ENCODE data around the gene PTH2R.

PTH2R gene

DNA sequence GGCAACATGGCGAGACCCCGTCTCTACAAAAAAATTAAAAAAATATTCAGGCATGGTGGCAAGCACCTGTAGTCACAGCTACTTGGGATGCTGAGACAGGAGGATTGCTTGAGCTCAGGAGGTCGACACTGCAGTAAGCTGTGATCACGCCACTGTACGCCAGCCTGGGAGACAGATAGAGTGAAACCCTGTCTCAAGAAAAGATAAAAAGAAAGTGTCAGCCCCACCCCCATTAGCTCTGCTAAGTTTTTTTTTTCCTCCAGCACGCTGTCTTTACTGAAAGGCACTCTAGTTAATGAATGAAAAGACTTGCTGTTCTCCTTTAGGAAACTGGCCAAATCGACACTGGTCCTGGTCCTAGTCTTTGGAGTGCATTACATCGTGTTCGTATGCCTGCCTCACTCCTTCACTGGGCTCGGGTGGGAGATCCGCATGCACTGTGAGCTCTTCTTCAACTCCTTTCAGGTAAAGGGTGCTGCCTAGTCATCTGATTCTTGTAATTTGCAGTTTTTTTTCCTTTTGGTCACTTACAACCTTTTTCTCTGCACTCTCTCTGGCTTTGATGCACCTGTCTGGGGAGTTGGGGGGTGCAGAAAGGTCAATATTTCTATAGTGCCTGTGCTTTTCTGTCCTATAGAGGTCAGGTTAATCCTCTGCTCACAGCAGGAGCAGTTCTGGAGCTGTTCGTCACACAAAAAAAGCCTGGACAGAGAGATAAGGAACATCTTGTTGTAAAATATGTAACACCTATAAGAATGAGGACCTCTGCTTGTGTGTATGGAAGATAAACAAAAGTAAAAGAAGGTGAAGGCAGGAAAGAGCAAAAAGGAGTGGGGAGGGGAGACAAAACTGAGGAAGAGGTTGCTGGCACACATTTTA lies 82.3 kb downstream of the PTH2R start:
- TF ChIP-seq, protein P1, sequence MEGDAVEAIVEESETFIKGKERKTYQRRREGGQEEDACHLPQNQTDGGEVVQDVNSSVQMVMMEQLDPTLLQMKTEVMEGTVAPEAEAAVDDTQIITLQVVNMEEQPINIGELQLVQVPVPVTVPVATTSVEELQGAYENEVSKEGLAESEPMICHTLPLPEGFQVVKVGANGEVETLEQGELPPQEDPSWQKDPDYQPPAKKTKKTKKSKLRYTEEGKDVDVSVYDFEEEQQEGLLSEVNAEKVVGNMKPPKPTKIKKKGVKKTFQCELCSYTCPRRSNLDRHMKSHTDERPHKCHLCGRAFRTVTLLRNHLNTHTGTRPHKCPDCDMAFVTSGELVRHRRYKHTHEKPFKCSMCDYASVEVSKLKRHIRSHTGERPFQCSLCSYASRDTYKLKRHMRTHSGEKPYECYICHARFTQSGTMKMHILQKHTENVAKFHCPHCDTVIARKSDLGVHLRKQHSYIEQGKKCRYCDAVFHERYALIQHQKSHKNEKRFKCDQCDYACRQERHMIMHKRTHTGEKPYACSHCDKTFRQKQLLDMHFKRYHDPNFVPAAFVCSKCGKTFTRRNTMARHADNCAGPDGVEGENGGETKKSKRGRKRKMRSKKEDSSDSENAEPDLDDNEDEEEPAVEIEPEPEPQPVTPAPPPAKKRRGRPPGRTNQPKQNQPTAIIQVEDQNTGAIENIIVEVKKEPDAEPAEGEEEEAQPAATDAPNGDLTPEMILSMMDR (IDR thresholded peaks at IDR 0.05): no peak

DNA sequence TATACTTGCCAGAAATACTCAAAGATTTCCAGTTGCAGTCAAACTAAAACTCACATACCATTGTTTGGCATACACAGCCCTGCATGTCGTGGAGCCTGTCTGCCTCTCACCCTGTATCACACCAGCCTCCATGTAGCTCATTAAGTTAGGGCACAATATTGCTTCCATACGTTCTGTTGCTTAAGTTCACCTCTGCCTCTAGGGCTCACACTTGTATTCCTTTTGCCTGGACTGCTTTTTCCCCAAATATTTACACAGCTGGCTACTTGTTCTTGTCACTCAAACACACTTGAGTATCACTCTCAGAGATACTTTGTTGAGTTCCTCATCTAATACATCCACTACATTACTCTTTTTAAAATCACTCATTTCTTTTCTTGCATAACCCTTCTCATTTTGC lies 83.1 kb downstream of the PTH2R start:
- TF ChIP-seq, protein P1 (IDR thresholded peaks at IDR 0.05): peak; percentile 43

DNA sequence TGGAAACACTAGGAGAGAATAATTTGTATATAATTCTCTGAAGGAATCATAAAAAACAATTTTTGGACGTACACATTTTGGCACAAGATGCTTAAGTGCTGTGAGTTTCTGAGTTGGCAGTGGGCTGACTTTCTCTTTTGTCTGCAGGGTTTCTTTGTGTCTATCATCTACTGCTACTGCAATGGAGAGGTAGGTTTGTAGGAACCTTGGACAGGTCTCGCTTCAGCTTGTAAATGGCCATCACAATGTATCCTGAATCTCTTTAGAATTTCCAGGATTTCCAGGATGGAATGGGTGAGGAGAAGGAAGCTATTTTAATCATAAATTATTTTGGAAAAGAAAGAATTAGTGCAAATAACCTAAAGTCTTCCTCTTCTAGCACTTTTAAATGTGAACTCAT lies 83.9 kb downstream of the PTH2R start:
- TF ChIP-seq, protein P1 (IDR thresholded peaks at IDR 0.05): no peak

DNA sequence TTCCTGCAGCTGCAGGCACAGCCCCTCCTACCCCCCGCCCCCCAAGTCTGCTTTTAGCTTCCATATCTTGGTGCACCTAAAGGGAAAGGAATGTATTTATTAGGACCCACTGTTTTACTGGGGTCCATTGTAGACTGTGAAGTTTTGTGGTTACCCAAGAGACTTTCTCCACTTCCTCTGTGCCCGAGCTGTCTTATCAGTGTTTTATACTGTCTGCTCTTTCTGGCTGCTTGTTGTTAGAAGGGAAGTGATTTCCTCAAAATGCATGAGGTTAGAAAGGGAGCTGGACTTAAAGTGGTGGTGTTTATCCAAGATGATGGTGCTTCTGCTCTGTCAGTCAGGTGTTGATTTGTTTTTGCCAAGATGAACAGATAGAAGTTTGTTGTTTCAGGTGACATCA lies 85.0 kb downstream of the PTH2R start:
- TF ChIP-seq, protein P1 (IDR thresholded peaks at IDR 0.05): no peak

DNA sequence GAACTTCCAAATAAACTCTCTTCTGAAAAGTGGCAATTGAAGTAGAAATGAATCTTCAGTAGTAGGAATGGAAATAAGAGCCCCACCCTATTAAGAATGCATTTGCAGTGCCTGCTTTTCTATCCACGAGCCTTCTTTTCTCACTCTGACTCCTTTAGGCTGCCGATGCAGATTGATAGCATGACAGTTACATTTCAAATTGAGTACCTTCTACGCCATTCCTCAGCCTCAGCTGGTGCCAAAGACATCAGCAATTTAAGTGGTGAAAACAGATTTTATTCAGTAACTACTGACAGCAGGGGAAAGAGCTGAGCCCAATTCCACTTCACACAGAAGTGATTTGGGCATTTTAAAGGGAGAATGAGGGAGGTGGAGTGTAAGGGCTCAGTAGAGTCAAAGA lies 85.5 kb downstream of the PTH2R start:
- TF ChIP-seq, protein P1 (IDR thresholded peaks at IDR 0.05): no peak

DNA sequence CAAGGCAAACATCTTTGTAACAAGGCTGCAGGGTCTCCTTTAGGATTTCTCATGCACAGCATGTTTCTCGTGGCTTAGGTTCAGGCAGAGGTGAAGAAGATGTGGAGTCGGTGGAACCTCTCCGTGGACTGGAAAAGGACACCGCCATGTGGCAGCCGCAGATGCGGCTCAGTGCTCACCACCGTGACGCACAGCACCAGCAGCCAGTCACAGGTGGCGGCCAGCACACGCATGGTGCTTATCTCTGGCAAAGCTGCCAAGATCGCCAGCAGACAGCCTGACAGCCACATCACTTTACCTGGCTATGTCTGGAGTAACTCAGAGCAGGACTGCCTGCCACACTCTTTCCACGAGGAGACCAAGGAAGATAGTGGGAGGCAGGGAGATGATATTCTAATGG lies 86.6 kb downstream of the PTH2R start:
- TF ChIP-seq, protein P1 (IDR thresholded peaks at IDR 0.05): no peak

DNA sequence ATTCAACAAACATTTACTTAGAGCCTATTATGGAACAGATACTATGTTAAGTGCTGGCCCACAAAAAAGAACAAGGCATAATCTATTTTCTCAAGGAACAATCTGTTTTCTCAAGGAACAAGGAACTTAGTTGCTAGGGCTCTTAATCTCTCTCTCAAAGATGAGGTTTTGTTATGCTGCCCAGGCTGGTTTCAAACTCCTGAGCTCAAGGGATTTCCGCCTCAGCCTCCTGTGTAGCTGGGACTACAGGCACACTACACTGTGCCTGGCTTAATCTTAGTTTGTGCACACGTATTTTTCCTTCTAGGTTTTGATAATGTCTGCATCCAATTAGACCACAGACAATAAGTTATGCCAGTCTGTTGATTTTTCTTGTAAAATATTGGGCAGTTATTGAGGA lies 89.5 kb downstream of the PTH2R start:
- TF ChIP-seq, protein P1 (IDR thresholded peaks at IDR 0.05): no peak

Data from LNCAP (cell line).